Mucosa of descending colon (tissue), 3 donors: ENCODE results near the gene GPM6B. TPM values are rescaled to one million over a fixed set of nuclear protein-coding genes. Genes with fewer than 3 reads are reported as not detected.

Source experiments
- ATAC-seq: fragments of 200-7000 bp; cut with Tn5 transposase; one replicate; pipeline ENCODE4 v1.9.1; 2020; ENCODE audit warnings: mild to moderate bottlenecking, moderate library complexity
- DNase-seq, 3 donors: peaks; one replicate each; pipeline ENCODE4 v3.0.0-alpha.2; 2020
- H3K36me3 ChIP-seq: fragments of 200-600 bp; one replicate; pipeline ENCODE4 v1.8.0; 2021; ENCODE audit warnings: low read depth, mild to moderate bottlenecking
- H3K4me1 ChIP-seq: fragments of 200-600 bp; one replicate; pipeline ENCODE4 v1.8.0; 2021; ENCODE audit warnings: low read depth, mild to moderate bottlenecking
- H3K4me3 ChIP-seq: fragments of 200-600 bp; one replicate; pipeline ENCODE4 v1.8.0; 2021; ENCODE audit warnings: mild to moderate bottlenecking
- H3K9me3 ChIP-seq: fragments of 200-600 bp; one replicate; pipeline ENCODE4 v1.8.0; 2021; ENCODE audit warnings: mild to moderate bottlenecking
- intact Hi-C, 2 donors: fragments of 100-400 bp; cut with DNase I in 1 of 2; cut with micrococcal nuclease in 1 of 2; formaldehyde crosslinking; loops; one replicate each; pipeline versions ENCODE4 v1.11.0 to v1.11.1; 2022; cut with DNase I, micrococcal nuclease
- total RNA-seq, 3 donors: library from RNA; stranded (reverse); fragmentation: NEBNext Ultra II Directional in 2 of 3; extraction: Animal tissue kit (Norgen Biotek cat#: 25700) in 2 of 3; gene quantifications; one replicate each; pipeline versions ENCODE4 v1.2.1 to v1.2.4, GENCODE V29; 2021 to 2023
- TF ChIP-seq, protein P1 (sequence below): fragments of 200-600 bp; IDR thresholded peaks from one replicate; pipeline ENCODE4 v1.8.0; 2022; ENCODE audit warnings: antibody characterized with exemption, mild to moderate bottlenecking
- donor health status: DM: no; HTN: no; CAD: no; lungs with moderate emphysema.
- donor health status: DM: no; HTN: no; CAD: no.
- donor health status: DM: no; HTN: yes; CAD: no.

GPM6B gene
- total RNA-seq, 3 donors from 2014 or later = 1.3 to 34.1 (median 4.4) TPM

GRCh38 chrX:13821738-13822137 lies 4.8 kb upstream of the GPM6B start:
- Histone ChIP-seq H3K4me3 (no peak overlapping the region), H3K4me1 (no peaks in the 10 kb centered on the region), H3K36me3 (no peaks in the 10 kb centered on the region), H3K9me3 (no peaks in the 10 kb centered on the region)
- intact Hi-C loops = no loop called here
- ATAC-seq = no peak
- TF ChIP-seq, protein P1, sequence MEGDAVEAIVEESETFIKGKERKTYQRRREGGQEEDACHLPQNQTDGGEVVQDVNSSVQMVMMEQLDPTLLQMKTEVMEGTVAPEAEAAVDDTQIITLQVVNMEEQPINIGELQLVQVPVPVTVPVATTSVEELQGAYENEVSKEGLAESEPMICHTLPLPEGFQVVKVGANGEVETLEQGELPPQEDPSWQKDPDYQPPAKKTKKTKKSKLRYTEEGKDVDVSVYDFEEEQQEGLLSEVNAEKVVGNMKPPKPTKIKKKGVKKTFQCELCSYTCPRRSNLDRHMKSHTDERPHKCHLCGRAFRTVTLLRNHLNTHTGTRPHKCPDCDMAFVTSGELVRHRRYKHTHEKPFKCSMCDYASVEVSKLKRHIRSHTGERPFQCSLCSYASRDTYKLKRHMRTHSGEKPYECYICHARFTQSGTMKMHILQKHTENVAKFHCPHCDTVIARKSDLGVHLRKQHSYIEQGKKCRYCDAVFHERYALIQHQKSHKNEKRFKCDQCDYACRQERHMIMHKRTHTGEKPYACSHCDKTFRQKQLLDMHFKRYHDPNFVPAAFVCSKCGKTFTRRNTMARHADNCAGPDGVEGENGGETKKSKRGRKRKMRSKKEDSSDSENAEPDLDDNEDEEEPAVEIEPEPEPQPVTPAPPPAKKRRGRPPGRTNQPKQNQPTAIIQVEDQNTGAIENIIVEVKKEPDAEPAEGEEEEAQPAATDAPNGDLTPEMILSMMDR = no peak
- DNase-seq = no peak

- TF ChIP-seq, protein P1 = no peak
- ATAC-seq (no peak), DNase-seq (no peak)
- Histone ChIP-seq H3K36me3 (no peaks in the 10 kb centered on the region), H3K4me1 (no peaks in the 10 kb centered on the region), H3K4me3 (no peak overlapping the region), H3K9me3 (no peaks in the 10 kb centered on the region)
- intact Hi-C loops = no loop called here
Observed at GRCh38 chrX:13816176-13816575, 717 bp downstream of the GPM6B start.

DNA sequence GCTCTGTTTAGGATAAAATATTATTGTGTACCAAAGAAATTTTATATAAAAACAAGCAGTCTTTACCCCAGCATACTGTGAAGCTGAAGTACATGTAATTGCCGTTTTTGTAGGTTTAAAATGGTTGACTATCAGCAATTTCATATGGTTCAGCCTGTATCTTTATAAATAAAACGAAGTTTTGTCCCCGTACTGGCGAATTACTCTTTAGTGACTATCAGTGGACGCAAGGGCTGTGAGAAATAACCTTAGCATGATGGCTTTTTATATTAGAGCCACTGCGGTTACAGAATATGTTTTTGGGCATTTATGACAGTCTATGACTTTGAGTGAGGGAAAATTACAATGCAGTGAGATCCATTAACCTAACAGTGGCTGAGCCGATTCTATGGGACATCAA lies 1.2 kb downstream of the GPM6B start:
- intact Hi-C loops = no loop called here

DNA sequence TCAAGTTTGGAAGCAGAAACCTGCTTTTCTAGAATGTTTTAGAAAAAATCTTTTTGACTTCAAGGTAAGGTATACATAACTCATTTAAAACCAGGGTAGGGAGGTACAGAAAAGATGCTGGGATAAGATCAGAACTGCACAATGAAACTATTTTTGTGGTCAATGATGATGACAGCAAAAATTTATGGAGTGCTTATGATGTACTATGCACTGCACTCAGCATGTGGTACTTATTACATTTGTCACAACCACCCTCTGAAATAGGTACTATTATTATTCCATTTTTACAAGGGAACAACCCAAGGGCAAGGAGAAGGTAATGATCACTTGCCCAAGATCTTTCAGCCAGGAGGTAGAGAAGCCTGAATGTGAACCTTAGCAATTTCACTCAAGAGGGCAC lies 8.0 kb downstream of the GPM6B start:
- H3K9me3 ChIP-seq = no peaks in the 10 kb centered on the region
- no peaks in the 10 kb centered on the region for H3K36me3 ChIP-seq
- ATAC-seq (no peak), DNase-seq (no peak)
- H3K4me3 ChIP-seq = no peak overlapping the region
- H3K4me1 ChIP-seq = no peaks in the 10 kb centered on the region
- TF ChIP-seq, protein P1 = no peak
- intact Hi-C loops = no loop called here

More for the DNA sequence above, 1.2 kb downstream of the GPM6B start:
- ATAC-seq (no peak), DNase-seq (no peak)
- TF ChIP-seq, protein P1 = no peak
- H3K36me3 ChIP-seq = no peaks in the 10 kb centered on the region
- no peak overlapping the region for H3K4me3 ChIP-seq
- H3K4me1 ChIP-seq = no peaks in the 10 kb centered on the region
- H3K9me3 ChIP-seq = no peaks in the 10 kb centered on the region

GRCh38 chrX:13808293-13808692 lies 8.6 kb downstream of the GPM6B start:
- ATAC-seq (no peak), DNase-seq (no peak)
- intact Hi-C loops = no loop called here
- TF ChIP-seq, protein P1 = no peak
- H3K4me3 ChIP-seq = no peak overlapping the region
- no peaks in the 10 kb centered on the region for H3K9me3 ChIP-seq
- H3K36me3 ChIP-seq = no peaks in the 10 kb centered on the region
- no peaks in the 10 kb centered on the region for H3K4me1 ChIP-seq

DNA sequence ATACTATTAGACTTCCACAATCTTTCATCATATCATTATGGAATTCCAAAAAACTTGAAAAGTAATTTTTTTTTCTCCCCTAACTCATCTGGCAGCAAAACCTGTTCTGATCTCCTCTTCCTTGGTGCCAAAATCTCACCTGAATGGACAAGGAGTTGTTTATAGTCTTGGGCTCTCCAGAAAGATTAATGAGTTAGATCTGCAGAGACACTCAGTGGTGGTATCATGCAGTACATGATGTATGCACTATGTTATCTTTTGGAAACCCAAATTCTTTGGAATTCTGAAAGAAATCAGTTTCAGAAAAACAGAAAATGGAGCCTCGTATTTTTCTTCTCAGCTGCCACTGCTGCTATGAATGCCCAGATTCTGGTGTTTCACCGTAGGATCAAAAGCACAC lies 11.7 kb downstream of the GPM6B start:
- ATAC-seq = no peak

More for the DNA sequence above, 11.7 kb downstream of the GPM6B start:
- no peak for DNase-seq
- Histone ChIP-seq H3K4me1 (no peaks in the 10 kb centered on the region), H3K36me3 (no peaks in the 10 kb centered on the region), H3K4me3 (no peak overlapping the region), H3K9me3 (no peaks in the 10 kb centered on the region)
- TF ChIP-seq, protein P1 = no peak
- intact Hi-C loops = no loop called here
